Activated naive CD8-positive, alpha-beta T cell (primary cell): Measurements from ENCODE around the gene GNB1L.

Experiments used
- H3K27ac Mint-ChIP-seq: one replicate; pipeline ENCODE4 v1.8.0; 2021; ENCODE audit warnings: mixed read lengths
- H3K27me3 Mint-ChIP-seq: one replicate; pipeline ENCODE4 v1.8.0; 2021; ENCODE audit warnings: mixed read lengths
- H3K36me3 Mint-ChIP-seq: one replicate; pipeline ENCODE4 v1.8.0; 2021; ENCODE audit warnings: mixed read lengths
- H3K4me1 Mint-ChIP-seq: one replicate; pipeline ENCODE4 v1.8.0; 2021; ENCODE audit warnings: low read depth, mixed read lengths
- H3K4me3 Mint-ChIP-seq: one replicate; pipeline ENCODE4 v1.8.0; 2021; ENCODE audit warnings: mild to moderate bottlenecking, mixed read lengths
- H3K9me3 Mint-ChIP-seq: one replicate; pipeline ENCODE4 v1.8.0; 2021; ENCODE audit warnings: low read depth, mixed read lengths

The GNB1L gene

DNA sequence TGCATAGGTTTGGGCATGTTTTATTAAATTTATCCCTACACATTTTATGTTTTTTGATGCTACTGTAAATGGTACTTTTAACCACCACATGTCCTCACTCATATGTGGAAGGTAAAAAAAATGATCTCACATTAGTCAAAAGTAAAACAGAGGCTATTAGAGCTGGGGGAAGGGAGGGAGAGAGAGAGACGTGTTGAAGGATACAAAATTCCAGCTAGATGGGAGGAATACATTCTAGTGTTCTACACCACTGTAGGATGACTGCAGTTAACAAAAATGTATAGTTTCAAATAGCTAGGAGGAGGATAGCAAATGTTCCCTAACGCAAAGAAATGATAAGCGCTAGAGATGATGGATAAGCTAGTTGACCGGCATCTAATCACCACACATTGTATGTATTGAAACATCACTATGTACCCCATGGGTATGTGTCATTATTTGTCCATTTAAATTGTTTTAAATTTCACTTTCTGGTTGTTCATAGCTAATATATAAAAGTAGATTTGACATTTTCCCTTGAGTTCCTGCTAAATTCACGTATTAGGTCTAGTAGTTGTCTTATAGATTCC lies 9.9 kb upstream of the GNB1L start:
- H3K27ac Mint-ChIP-seq, result no peak overlapping the region
- H3K4me3 Mint-ChIP-seq, result no peak overlapping the region
- H3K9me3 Mint-ChIP-seq, result no peaks in the 10 kb centered on the region
- H3K36me3 Mint-ChIP-seq, result peaks cover 2% of the 10 kb centered on the region
- H3K27me3 Mint-ChIP-seq, result no peaks in the 10 kb centered on the region
- peaks cover 3% of the 10 kb centered on the region for H3K4me1 Mint-ChIP-seq

DNA sequence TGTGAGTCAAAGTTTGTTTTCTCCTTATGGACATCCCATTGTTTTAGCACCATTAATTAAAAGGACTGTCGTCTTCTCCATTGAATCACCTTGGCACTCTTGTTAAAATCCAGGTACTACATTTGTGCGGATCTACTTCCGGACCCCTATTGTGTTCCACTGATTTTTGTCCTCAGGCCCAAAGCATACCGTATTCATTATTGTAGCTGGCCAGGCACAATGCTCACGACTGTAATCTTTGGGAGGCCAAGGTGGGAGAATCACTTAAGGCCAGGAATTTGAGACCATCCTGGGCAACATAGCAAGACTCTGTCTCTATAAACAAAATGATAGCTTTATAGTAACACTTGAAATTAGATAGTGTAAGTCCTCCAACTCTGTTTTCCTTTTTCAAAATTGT lies 8.9 kb upstream of the GNB1L start:
- H3K27ac Mint-ChIP-seq, result no peak overlapping the region
- no peaks in the 10 kb centered on the region for H3K27me3 Mint-ChIP-seq

DNA sequence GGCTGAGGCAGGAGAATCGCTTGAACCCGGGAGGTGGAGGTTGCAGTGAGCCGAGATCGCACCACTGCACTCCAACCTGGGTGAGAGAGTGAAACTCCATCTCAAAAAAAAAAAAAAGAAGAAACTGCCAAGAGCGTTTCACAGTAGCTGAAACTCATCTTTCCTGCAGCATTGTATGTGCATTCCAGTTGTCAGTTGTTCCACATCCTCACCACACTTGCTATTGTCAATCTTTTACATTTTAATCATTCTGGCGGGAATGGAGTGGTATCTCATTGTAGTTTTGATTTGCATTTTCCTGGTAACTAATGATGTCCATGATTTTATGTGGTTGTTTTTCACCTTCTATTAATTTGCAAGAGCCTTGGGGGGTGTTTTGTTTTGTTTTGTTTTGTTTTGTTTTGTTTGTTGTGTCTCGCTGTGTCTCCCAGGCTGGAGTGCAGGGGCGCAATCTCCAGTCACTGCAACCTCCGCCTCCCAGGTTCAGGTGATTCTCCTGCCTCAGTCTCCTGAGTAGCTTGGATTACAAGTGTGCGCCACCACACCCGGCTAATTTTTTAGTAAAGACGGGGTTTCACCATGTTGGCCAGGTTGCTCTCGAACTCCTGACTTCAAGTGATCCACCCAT lies 8.1 kb upstream of the GNB1L start:
- H3K4me1 Mint-ChIP-seq, result peaks cover 12% of the 10 kb centered on the region
- no peak overlapping the region for H3K4me3 Mint-ChIP-seq
- H3K9me3 Mint-ChIP-seq, result no peaks in the 10 kb centered on the region
- H3K27ac Mint-ChIP-seq, result no peak overlapping the region
- no peaks in the 10 kb centered on the region for H3K36me3 Mint-ChIP-seq
- no peaks in the 10 kb centered on the region for H3K27me3 Mint-ChIP-seq

More for the DNA sequence above, 8.9 kb upstream of the GNB1L start:
- Mint-ChIP-seq H3K9me3 (no peaks in the 10 kb centered on the region), H3K4me1 (peaks cover 7% of the 10 kb centered on the region), H3K36me3 (peaks cover 2% of the 10 kb centered on the region), H3K4me3 (no peak overlapping the region)

DNA sequence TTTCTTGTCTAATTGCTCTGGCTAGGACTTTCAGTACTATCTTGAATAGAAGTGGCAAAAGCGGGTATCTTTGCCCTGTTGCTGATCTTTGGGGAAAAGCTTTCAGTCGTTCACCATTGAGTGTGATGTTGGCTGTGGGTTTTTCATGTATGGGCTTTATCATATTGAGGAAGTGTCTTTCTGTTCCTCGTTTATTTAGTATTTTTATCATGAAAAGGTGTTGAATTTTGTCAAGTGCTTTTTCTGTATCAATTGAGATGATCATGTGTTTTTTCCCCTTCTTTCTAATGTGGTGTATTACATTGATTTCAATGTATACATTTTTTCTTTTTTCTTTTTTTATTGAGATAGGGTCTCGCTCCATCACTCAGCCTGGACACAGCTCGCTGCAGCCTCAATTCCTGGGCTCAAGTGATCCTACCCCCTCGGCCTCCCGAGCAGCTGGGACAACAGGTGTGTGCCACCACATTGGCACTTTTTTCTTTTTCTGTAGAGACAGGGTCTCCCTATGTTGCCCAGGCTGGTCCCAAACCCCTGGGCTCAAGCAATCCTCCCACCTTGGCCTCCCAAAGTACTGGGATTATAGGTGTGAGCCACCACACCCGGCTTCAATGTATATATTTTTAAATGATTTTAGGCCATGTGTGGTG lies 5.3 kb upstream of the GNB1L start:
- no peaks in the 10 kb centered on the region for H3K9me3 Mint-ChIP-seq
- H3K27ac Mint-ChIP-seq, result peak overlapping the region; percentile 55
- H3K36me3 Mint-ChIP-seq, result no peaks in the 10 kb centered on the region
- H3K27me3 Mint-ChIP-seq, result no peaks in the 10 kb centered on the region
- no peak overlapping the region for H3K4me3 Mint-ChIP-seq
- H3K4me1 Mint-ChIP-seq, result peaks cover 28% of the 10 kb centered on the region

DNA sequence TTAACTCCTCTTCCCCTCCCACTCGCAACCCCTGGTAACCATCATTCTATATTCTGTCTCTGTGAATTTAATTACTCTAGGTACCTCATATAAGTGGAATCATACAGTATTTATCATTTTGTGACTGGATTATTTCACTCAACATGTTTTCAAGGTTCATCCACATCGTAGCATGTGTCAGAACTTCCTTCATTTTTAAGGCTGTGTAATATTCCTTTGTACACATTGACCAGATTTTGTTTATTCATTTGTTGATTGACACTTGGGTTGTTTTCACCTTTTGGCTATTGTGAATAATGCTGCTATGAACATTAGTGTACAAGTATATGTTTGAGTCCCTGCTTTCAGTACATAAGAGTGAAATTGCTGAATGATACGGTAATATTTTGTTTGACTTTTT lies 2.7 kb upstream of the GNB1L start:
- no peaks in the 10 kb centered on the region for H3K36me3 Mint-ChIP-seq
- no peaks in the 10 kb centered on the region for H3K9me3 Mint-ChIP-seq
- H3K27me3 Mint-ChIP-seq, result no peaks in the 10 kb centered on the region
- peak overlapping the region; percentile 52 for H3K4me3 Mint-ChIP-seq
- H3K27ac Mint-ChIP-seq, result peak overlapping the region; percentile 96
- H3K4me1 Mint-ChIP-seq, result peaks cover 46% of the 10 kb centered on the region

DNA sequence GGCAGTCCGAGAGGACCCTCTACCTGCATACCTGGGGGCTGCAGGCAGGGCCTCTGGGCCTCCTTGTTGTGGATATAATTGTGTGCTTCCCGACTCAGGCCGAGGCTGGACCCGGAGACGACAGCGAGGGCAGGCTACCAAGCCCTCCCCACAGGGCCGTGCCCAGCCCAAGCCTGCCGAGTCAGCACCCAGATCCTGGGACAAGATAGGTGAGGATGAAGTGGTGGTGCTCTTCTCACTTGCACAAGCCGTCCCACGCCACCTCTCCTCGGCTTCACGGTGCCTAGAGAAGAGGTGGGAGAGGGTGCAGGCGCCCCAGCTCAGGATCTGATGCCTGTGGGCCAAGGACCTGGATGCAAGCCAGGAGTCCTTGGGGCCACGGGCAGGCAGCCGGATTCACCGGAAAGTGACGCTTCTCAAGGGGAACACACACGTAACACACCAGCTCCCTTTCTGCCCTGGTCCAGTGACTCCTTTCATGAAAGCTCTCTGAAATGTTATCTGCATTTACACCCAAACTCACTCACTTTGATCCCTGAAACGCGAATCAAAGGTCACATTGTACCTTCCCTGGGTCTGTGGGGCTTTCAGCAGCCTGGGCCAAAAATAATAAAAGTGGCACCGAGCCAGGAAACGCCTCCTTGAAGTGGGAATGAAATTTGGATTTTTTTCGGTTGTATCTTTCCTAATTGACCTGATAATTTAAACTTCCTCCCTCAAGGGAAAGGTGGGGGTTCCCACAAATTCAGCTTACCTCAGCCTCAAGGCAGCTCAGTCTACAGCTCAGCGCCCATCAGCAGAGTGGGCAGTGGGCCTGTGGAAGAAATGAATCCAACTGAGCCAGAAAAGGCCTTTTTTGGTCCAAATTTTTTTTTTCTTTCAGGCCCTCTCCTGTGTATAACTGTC lies 1.1 kb upstream of the GNB1L start:
- H3K27me3 Mint-ChIP-seq, result no peaks in the 10 kb centered on the region
- peak overlapping the region; percentile 96 for H3K27ac Mint-ChIP-seq
- H3K4me3 Mint-ChIP-seq, result peak overlapping the region; percentile 96
- H3K36me3 Mint-ChIP-seq, result no peaks in the 10 kb centered on the region
- no peaks in the 10 kb centered on the region for H3K9me3 Mint-ChIP-seq
- peaks cover 54% of the 10 kb centered on the region for H3K4me1 Mint-ChIP-seq

DNA sequence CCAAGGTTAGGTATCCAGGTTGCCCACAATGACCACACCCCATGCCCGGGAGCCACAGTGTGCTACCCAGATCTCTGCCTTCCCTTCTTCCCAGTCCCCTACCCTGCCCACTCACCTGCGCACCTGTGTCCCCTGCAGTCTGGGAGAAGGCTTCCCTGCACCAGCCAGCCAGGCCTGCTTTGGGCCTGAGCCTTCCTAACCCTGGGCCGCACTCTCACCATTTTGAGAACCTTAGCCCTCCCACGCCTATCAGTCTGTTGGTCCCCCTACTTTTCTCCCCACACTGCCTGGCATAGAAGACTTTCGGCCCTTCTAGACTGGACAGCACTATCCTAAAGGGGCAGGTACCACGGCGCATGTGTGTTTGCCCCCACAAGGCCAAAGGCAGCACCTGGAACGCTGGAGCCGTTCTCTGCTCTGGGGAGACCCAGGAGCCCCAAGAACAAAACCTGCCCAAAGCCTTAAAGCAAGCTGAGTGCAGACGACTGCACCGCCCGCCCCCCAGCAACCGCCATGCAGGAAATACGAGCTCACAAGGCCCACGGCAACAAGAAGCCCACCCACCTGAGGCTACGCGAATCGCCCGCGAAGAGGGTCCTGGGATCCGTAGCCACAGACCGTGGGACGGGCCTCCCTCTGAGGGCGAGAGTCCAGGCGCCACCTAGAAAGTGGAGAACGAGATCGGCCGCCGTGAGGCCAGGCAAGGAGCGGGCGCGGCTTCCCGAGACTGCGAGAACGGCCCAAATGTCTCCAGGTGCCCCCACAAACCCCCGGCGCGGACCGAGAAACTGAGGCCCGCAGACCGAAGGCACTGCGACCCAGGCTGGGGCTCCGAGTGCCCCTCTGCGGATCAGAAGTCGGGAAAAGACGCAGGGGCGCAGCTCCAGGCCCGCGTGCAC lies 546 bp downstream of the GNB1L start:
- H3K36me3 Mint-ChIP-seq, result no peaks in the 10 kb centered on the region
- no peaks in the 10 kb centered on the region for H3K27me3 Mint-ChIP-seq
- peak overlapping the region; percentile 96 for H3K27ac Mint-ChIP-seq
- peaks cover 59% of the 10 kb centered on the region for H3K4me1 Mint-ChIP-seq
- H3K4me3 Mint-ChIP-seq, result peak overlapping the region; percentile 96
- H3K9me3 Mint-ChIP-seq, result no peaks in the 10 kb centered on the region

DNA sequence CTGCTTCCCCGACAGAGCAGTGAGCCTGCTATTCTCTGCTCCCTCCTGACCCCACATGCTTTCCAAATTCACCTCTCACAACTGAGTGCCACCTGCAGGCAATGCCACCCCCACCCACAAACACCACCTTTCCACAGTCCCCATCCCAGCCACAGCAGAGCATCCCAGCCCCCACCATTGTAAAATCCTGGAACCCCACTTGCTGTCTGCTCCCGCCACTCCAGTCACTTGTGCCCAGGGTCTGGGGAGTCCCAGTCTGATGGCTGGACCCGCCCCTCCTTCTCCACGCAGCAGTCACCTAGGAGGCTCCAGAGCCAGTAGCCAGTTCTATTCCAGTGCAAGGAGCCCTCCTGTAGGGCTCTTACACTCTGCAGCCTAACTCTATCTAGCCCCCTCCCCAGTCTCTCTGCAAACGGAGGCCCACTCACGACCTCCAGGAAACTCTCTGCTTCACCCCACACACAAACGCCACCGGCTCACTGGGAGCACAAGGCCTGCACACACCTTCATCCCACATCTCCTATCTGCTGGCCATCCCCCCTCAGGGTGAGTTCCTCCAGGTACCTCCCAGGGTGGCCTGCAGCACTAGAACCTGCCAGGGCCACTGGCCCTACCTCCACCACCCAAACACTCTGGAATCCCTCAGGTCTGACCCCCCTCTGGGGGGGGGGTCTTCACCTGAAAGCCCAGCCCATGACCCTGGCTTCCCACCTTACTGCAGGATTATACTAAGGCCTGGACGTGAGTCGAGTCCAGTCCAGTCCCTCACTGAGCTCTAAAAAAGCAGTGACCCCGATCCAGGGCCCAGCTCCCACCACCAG lies 1.4 kb downstream of the GNB1L start:
- Mint-ChIP-seq H3K4me1 (peaks cover 58% of the 10 kb centered on the region), H3K9me3 (no peaks in the 10 kb centered on the region), H3K27ac (peak overlapping the region; percentile 96), H3K4me3 (peak overlapping the region; percentile 96), H3K36me3 (no peaks in the 10 kb centered on the region), H3K27me3 (no peaks in the 10 kb centered on the region)

DNA sequence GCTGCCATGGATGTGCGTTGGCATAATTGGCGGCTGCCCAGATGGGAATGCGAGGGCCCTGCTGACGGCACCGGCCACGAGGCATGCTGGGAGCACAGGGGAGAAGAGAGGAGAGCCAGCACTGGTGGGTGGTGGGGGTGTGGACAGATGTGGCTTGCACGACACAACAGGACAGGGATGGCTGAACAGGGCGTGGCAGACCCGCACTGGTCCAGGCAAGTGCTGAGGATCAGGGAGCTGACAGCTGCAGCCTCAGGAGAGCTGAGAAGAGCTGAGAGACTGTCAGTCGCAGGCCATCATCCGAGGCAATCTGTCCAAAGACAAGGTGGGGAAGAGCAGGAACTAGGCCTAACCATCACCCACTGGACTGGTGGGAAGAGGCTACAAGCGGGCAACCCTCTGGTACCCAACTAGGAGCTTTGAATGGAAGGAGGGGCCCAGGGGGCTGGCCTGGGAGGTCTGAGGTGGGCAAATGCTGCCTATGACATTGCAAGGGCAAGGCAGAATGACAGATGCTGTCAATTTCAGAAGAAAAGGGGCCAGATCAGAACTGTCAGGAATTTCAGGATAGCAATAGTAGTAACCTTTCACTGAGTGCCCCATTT lies 2.4 kb downstream of the GNB1L start:
- Mint-ChIP-seq H3K27ac (peak overlapping the region; percentile 96), H3K4me1 (peaks cover 53% of the 10 kb centered on the region), H3K4me3 (peak overlapping the region; percentile 96), H3K9me3 (no peaks in the 10 kb centered on the region), H3K27me3 (no peaks in the 10 kb centered on the region), H3K36me3 (peaks cover 3% of the 10 kb centered on the region)

DNA sequence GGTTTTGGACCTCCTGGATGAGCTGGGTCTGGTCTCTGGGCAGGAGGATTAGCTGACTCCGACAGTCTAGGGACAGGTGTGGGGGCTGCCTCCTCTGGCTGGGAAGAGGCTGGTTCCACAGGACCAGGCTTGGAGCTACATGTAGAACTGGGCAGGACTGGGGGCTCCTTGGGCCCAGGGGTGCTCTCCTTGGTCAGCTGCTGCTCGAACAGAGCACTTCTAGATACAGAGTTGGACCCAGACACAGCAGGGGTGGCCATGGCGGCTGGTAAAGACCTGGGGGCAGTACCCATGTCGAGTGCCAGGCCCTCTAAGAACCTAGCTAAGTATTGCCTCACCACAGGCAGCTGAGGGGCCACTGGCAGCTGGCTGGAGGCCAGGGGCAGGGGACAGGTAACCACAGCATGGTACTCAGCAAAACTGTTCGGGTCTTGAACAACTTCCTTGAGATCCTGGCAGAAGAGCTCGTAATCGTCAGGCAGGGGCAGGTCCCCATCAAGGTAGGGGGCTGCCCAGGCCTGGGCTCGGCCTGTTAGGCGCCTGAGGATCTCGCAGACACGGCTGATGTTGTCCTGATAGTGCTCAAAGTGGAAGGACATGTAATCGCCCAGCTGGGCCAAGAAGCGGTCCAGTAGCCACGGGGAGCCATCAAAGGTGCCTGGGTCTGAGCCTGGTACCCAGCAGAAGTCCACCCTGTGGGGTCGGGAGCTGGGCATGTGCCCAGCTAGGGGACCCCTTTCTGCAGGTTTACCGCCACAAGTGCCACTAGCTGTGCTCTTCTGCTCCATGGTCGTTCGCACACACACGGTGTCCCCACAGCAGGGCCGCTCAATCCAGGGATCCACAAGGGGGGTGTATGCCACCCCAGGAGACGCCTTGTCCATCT lies 3.1 kb downstream of the GNB1L start:
- Mint-ChIP-seq H3K36me3 (peaks cover 3% of the 10 kb centered on the region), H3K9me3 (no peaks in the 10 kb centered on the region), H3K27me3 (no peaks in the 10 kb centered on the region), H3K4me1 (peaks cover 47% of the 10 kb centered on the region), H3K27ac (peak overlapping the region; percentile 10), H3K4me3 (peak overlapping the region; percentile 96)

DNA sequence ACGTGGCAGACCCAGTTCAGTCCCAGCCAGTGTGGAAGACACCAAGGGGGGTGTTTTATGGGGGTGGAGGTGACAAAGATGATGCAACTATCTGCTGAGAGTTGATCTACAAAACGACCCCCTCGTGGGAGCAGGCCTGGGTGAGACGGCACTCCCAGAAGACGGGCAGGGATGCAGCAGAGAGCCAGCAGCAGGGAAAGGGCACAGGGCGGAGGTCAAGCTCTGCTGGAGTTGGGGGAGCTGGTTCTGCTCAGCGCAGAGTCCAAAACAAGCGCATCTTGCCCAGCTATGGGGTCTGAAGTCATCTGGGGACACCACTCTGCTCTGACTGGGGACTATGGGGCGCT lies 3.9 kb downstream of the GNB1L start:
- no peaks in the 10 kb centered on the region for H3K27me3 Mint-ChIP-seq
- peaks cover 48% of the 10 kb centered on the region for H3K4me1 Mint-ChIP-seq
- no peak overlapping the region for H3K27ac Mint-ChIP-seq
- no peaks in the 10 kb centered on the region for H3K9me3 Mint-ChIP-seq
- H3K36me3 Mint-ChIP-seq, result peaks cover 3% of the 10 kb centered on the region
- H3K4me3 Mint-ChIP-seq, result no peak overlapping the region

DNA sequence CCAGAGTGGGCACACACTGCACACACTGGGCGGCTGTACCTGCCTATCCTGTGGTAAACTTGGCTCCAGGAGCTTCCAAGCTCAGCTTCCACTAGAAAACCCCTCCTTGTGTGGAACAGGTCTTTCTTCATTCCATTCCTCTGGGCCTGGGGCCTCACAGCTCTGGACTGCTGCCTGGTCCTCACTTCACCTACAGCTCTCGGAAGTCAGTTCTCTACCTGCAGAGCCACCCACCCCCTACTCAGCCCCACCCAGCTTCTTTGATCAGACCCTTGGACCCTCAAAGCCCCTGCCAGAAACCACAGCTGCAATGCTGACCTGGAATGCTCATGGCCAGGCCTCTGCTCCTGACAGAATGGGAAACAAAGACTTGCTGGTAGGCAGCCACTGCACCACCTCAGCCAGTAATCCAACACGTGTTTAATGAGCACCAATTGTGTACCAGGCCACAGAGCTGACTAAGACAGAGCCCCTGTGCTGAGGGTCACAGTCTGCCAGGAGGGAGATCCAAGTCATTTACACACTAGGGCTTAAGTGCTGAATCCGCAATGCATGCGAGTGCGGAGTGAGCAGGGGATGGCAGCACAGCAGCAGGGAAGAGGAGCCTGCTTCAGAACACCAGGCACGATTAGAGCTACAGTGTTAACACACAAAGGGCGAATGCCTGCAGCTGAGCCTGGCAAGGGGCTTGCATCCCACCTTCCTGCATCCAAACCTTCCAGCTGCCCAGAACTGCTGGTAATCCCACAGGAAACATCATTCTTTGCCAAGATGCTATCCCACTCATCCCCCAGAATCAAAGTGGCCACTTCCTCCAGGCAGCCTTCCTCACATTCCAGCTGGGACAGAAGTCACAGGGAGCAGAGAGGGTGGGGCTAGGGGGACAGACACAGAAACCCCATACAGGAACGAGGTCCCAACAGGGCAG lies 4.6 kb downstream of the GNB1L start:
- Mint-ChIP-seq H3K4me1 (peaks cover 50% of the 10 kb centered on the region), H3K9me3 (no peaks in the 10 kb centered on the region), H3K4me3 (no peak overlapping the region), H3K36me3 (peaks cover 3% of the 10 kb centered on the region), H3K27me3 (no peaks in the 10 kb centered on the region), H3K27ac (peak overlapping the region; percentile 61)
